SHP77 (cell line): ENCODE data around the gene P2RY12.

ENCODE experiments used
- DNase-seq, 2 experiments: peaks; one replicate each; lab custom pipeline; 2025; lab: John Stamatoyannopoulos, UW

P2RY12 gene

DNA sequence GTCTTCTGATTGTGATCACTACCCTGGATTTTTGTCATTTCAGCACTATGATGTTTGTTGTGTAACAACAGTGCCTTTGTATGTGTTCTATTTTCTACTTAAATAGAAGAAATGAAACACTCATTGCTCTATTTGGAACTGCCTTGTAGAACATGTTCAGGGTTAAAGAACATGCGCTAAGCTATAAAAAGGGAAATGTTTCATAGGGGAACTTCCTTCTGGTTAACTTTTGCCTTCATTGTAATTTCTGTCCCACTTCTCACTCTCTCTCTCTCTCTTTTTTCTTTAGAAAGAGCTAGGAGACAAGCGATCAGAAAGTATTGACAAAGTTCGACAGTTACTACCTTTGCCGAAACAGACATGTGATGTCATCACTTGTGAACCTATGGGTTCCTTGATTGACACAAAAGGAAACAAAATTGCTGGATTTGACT is at the start of gene P2RY12:
Gene P2RY12 (minus strand): TSS at position 13 of the 434 bp plus-strand sequence. CDS start 45,908 bp downstream, outside the sequence.
- DNase-seq = no peak

DNA sequence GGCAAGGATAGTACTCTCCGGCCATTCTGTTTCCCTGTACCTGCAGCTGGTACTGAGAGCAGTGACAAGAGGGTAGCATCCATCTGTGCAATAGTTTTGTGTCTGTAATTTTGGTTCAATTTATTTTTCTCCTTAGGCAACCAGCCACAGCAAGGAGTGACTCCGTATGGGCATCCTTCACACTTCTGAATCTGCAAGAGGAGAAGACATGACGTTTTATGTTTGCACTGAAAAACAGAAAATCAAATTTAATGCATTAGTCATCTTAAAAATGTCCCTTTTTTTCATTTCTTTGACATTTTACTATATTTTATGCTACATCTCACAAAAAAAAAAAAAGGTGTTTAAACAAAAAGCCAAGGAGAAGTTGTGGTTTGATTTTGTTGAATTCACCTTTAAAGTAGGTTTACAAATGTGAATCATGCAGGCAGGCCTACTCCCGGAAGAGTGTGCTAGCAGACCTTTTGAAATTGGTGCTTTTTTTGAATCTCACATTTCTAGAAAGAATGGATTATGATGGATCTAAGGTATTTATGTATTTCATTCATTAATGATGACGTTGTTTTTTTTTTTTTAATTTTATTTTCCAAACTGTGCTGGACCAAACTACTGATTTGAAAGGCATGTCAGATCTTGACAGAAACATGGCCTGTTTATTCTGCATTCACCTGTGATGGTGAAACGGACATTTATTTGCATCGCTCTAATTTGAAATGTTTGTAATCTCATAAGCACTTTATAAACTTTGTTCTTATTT is 48.2 kb upstream of the P2RY12 start:
- no peak for DNase-seq

GRCh38 chr3:151431940-151432339 is 47.4 kb upstream of the P2RY12 start:
- DNase-seq = no peak

DNA sequence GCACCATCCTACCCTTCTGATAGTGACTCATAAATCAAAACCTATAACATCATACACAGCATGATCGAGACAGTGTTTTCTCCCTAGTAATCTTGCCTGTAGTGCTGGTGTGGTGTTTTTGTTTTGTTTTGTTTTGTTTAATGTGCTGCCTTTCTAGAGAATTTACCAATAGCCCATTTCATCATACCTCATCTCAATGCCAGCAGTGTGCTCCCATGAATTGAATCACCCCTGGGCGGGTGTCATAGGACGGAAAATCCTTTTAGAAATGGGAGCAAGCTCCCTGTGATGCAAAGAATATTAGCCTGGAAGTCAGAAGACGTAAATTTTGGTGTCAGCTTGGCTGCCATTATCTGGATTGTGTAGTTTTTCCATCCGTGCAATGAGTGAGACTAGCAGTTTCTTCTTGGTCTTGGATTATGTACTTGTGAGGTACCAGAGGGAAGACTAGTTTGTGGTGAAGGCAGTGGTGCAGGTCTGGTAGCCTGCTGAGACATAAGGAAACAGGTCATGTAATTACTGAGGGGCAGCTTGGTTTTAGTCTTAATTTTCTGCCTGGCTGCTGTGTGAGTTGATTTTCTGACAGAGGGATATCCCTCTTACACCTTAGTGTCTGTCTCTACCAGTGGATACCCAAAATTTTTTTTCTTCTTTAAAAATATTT is 46.4 kb upstream of the P2RY12 start:
- DNase-seq = no peak

- no peak for DNase-seq
These were observed 43.8 kb upstream of the P2RY12 start for GRCh38 chr3:151428386-151428785.

DNA sequence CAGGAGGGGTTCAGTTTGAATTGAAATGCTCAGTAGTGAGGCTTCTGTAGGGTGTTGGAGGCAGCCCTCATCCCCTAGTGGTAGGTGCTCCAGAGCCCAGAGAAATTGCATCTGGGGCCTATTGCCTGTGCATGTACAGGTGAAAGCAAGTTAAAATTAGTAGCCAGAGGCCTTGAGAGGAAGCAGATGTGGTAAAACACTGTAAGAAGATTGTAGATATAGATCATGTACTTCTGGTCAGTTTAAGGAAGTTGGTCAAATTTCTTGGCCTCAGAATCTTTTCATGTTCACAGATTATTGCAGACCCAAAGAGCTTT is 41.7 kb upstream of the P2RY12 start:
- DNase-seq = no peak

GRCh38 chr3:151425627-151426340 is 41.2 kb upstream of the P2RY12 start:
- no peak for DNase-seq

DNA sequence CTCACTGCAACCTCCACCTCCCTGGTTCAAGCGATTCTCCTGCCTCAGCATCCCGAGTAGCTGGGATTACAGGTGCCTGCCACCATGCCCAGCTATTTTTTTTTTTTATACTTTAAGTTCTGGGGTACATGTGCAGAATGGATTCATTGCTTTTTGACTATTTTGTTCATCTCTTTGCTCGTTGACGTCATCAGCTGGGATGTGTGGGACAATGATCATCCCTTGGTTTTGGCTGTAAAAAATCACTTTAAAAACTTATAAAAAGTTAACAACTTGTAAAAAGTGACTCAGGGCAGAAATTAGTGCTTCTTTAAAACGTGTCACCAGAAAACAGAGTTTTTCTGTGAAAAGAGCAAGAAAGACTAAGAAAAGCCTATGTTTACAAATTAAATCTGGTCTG is 38.5 kb upstream of the P2RY12 start:
- DNase-seq = no peak

- no peak for DNase-seq
These were observed 37.4 kb upstream of the P2RY12 start for GRCh38 chr3:151421938-151422337.

DNA sequence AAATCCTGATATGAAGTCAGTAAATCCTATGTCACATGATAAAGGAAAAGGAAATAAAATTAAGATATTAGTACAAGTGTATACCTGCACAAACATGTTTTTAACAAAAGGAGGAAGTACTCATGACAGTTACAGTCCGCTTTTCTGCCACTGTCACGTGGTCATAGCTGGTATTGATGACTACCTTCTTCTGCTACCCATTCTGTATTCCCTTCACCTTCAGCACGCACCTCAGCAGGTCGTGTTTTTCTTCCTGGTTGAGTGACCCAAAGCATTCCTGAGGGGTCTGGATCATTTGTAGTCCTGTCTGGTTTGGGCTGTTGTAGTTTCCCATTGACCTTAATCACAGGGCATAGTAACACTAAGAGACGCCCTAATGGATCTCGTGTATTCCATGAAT is 35.3 kb upstream of the P2RY12 start:
- DNase-seq = no peak

GRCh38 chr3:151415289-151415688 is 30.7 kb upstream of the P2RY12 start:
- DNase-seq = no peak

DNA sequence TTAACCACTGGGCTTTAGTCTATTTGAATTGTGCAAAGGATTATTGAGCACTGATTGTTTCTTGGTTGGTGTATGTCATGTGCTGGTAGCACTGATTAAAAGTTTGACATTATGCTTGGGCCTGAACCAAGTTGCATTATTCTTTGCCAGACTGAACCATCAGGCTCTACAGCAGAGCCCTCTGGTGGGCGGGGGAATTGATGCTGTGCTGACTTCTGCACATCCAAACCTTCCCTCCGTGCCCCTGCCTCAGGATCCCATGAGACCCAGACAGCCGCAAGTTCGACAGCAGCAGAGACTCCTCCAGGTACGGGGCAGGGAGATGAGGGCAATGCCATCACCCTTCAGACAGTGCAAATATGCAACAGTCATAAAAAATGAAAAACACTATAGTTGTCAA is 28.4 kb upstream of the P2RY12 start:
- DNase-seq = no peak

DNA sequence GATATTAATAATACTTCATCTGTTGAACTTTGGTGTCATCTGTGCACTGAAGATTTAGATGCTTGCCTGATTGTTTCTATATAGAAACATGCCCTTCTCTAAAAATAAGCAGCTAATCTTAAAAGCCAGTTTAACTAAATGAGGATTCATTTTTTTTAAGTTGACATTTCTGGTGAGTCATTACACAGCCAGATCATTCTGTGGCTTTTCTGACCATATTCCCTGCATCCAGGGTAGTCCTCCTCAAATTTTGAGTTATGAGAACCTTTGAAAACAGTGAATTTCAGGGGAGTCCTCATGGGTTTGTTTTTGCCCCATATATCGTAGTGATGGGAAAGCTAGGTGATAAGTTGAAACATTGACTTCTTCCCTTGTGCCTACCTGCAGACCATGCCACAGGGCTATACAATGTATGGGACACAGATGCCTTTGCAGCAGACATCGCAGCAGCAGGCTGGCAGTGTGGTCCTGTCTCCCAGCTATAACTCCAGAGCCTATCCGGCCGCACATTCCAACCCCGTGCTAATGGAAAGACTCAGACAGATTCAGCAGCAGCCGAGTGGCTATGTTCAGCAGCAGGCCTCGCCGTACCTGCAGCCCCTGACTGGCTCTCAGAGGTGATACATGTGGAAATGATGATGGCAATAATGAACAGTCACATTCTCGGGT is 26.5 kb upstream of the P2RY12 start:
- no peak for DNase-seq

- no peak for DNase-seq
These were observed 23.4 kb upstream of the P2RY12 start for GRCh38 chr3:151407928-151408327.

DNA sequence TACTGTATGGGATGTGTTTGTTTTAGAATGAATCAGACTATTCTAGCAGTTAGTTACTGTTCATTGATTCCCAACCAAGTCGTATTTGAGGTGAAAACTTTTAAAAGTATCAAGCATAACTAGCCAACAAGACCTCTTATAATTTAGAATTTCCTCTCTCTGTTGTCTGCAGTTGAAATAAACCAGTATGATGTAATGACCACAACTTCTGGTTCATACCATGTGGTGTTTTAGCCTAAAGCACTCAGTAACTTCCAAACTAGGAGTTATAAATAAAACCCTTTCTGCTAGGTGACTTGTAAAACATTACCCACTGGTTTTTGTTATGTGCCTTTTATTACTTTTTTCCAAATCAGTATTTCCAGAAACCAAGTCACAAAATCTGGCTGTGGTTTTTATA is 19.8 kb upstream of the P2RY12 start:
- DNase-seq = no peak

- no peak for DNase-seq
These were observed 18.7 kb upstream of the P2RY12 start for GRCh38 chr3:151403246-151403645.

DNA sequence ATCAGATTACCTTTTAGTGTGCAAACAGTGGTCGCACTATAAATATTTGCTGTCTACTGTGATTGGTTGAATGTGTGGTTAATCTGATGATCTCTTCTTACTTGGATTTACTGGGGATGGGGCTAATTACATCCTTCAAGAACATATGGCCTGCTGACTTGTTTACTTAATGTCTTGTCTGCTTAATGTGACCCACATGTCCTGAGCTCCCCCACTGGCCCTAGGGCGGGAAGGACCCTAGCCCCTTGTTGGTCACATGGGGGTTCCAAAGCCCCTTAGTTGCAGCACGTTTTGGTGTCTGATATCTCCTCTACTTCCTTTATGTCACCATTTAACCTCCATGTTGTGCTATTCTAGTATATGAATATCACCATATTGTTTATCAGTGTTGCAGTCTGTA is 17.8 kb upstream of the P2RY12 start:
- no peak for DNase-seq

DNA sequence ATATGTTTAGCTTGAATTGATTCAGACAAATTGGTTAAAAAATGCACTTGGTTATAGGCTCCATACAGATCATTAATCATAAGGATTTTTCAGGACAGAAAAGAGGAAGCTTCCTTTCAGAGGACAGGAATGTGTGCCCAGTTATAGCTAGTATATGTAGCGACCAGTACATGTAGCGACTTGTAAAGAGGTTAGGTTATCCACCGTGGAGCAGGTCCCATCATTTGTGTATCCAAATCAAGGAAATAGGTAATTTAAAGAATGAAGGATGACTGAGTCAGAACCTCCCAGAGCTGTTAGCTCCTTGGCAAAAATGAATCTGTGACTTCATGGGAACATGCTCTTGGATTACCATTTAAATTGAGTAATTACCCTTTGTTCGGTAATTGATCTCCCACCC is 15.8 kb upstream of the P2RY12 start:
- no peak for DNase-seq

- DNase-seq = no peak
These were observed 14.3 kb upstream of the P2RY12 start for GRCh38 chr3:151398895-151399294.

DNA sequence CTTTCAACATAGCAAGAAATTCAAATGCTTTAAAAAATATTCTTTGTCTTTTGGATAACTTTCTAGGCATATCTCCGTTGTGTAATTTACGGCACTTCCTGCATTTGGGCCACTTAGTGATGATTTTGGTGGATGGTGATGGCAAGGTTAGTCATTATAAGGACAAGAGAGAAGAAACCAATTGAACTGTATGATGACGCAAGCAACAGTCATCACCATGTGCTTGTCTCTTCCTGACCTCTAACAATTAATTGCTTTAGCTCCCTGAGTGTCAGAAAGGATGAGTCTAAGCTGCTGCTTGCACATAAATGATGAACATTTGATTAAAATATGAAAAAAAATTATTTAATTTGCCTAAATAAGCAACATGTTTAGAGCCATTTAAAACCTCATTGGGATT is 11.3 kb upstream of the P2RY12 start:
- no peak for DNase-seq

DNA sequence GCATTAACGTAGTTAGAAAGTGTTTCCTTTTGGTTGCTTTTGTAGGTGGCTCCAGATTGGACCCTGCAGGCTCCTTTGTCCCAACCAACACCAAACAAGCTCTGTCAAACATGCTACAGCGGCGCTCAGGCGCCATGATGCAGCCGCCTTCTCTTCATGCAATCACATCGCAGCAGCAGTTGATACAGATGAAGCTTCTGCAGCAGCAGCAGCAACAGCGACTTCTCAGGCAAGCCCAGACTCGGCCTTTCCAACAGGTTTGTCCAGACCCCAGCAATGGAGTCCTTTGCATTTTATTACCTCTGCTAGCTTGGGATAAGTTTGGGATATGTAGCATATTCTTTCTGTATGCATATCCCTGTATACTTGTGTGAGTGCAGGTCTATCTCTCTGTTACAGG is 10.1 kb upstream of the P2RY12 start:
- DNase-seq = no peak

DNA sequence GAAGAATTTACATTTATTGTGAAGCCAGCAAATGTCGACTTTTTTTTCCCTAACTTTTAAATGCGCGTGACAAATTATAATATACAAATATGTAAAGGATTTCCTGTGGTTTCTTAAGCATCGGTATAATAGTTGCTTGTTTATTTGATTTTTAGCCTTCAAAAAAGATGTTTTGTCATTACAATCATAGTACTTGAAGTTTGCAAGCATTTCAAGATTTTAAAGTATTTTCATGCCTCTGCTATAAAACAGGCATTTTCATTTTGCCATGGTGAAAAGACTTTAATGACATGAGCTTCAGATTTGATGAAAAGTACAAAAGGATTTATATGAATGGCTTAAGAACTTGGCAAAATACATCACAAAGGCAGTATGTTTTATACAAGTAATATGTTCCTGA is 9.4 kb upstream of the P2RY12 start:
- DNase-seq = no peak
